Psoas muscle (tissue), 8 donors: Measurements from ENCODE around the gene FMO3. TPM values are rescaled to one million over a fixed set of nuclear protein-coding genes. Genes with fewer than 3 reads are reported as not detected.

Experiments
- ATAC-seq, 4 donors: fragments of 200-7000 bp; cut with Tn5 transposase; one replicate each; pipeline ENCODE4 v1.9.1; 2020; ENCODE audit warnings: moderate library complexity in 3 of 4, mild to moderate bottlenecking in 2 of 4
- DNase-seq, 2 donors: peaks; one replicate each; pipeline ENCODE4 v3.0.0-alpha.2; 2020
- H3K27ac ChIP-seq: fragments of 200-600 bp; one replicate; pipeline ENCODE4 v1.8.0; 2022
- H3K27me3 ChIP-seq, 3 donors: fragments of 200-600 bp in 1 of 3; one replicate each; pipeline versions ENCODE4 v1.6.1 to v1.8.0; 2013 to 2022; ENCODE audit warnings: low read length in 2 of 3, mild to moderate bottlenecking in 2 of 3, moderate library complexity in 1 of 3; ENCODE audit not compliant: insufficient read depth in 3 of 3
- H3K36me3 ChIP-seq, 2 donors: fragments of 200-600 bp in 1 of 2; one replicate each; pipeline versions ENCODE4 v1.6.1 to v1.8.0; 2013 to 2022; ENCODE audit warnings: low read depth in 1 of 2, mild to moderate bottlenecking in 1 of 2, moderate library complexity in 1 of 2; ENCODE audit not compliant: insufficient read depth in 1 of 2
- H3K4me1 ChIP-seq: fragments of 200-600 bp; one replicate; pipeline ENCODE4 v1.8.0; 2022
- H3K4me3 ChIP-seq: fragments of 200-600 bp; one replicate; pipeline ENCODE4 v1.8.0; 2022; ENCODE audit warnings: mild to moderate bottlenecking
- H3K9me3 ChIP-seq: fragments of 200-600 bp; one replicate; pipeline ENCODE4 v1.8.0; 2022
- CTCF ChIP-seq: fragments of 200-600 bp; IDR thresholded peaks from one replicate; pipeline ENCODE4 v1.8.0; 2022; ENCODE audit warnings: antibody characterized with exemption
- WGBS, 3 donors: extraction: QIAGEN DNeasy Blood & Tissue Kit; methylation state at CpG; one replicate each; pipeline versions ENCODE4 v1.1.6 to v1.1.7; 2013; 5-methylcytosine and 5-hydroxymethylcytosine counted together
- intact Hi-C, 2 donors: fragments of 100-400 bp; cut with DNase I; formaldehyde crosslinking; loops; one replicate each; pipeline versions ENCODE4 v1.11.0 to v1.14.2; 2022
- polyA plus RNA-seq, 3 donors: library from polyadenylated mRNA; stranded (reverse); fragments of 200-250 nt; gene quantifications; one replicate each; pipeline ENCODE4 v1.2.3, GENCODE V29; 2013
- total RNA-seq, 4 donors: library from RNA; stranded (reverse); fragmentation: NEBNext Ultra II Directional in 2 of 4; extraction: Animal tissue kit (Norgen Biotek cat#: 25700) in 2 of 4; gene quantifications; one replicate each; pipeline versions ENCODE4 v1.2.1 to v1.2.4, GENCODE V29; 2021 to 2023
- donor health status: healthy with polysubstance abuse.
- donor health status: DM: no; HTN: no; CAD: no; lungs with moderate emphysema.
- donor health status: Bipolar disorder and iron deficiency.
- donor health status: healthy.
- donor health status: DM: yes; HTN: yes; CAD: no.
- donor health status: DM: no; HTN: no; CAD: no.
- donor health status: DM: no; HTN: no; CAD: no.
- donor health status: DM: yes; HTN: yes; CAD: no.

The FMO3 gene
- total and polyA plus RNA-seq, 7 donors, result 0.48 to 3.6 (median 1.4) TPM

GRCh38 chr1:171110621-171111326 is 20.1 kb downstream of the FMO3 start:
- Histone ChIP-seq H3K4me3 (no peak overlapping the region), H3K27me3 (peaks cover 0 to 1% (median 0%) of the 10 kb centered on the region in 3 donors), H3K36me3 (no peaks in the 10 kb centered on the region), H3K4me1 (no peaks in the 10 kb centered on the region), H3K27ac (peak overlapping the region; percentile 28), H3K9me3 (no peaks in the 10 kb centered on the region)
- 19 to 29% (median 24%) methylated on average over 7 of the region's 7 CpGs for WGBS, 3 donors
- intact Hi-C loops, result loop anchor here in 1 of 2 donors (2.0 kb wide), 1 partner anchor 14 kb away; no protein-coding TSS in a partner anchor
- TF ChIP-seq CTCF, result no peak
- ATAC-seq, result no peak
- no peak for DNase-seq

- Histone ChIP-seq H3K36me3 (no peaks in the 10 kb centered on the region), H3K9me3 (no peaks in the 10 kb centered on the region), H3K27ac (no peak overlapping the region), H3K4me1 (no peaks in the 10 kb centered on the region), H3K27me3 (peaks cover 0 to 1% (median 0%) of the 10 kb centered on the region in 3 donors), H3K4me3 (no peak overlapping the region)
- TF ChIP-seq CTCF, result no peak
- ATAC-seq (no peak), DNase-seq (no peak)
- intact Hi-C loops, result no loop called here
- 84 to 94% (median 91%) methylated on average over 3 of the region's 3 CpGs for WGBS, 3 donors
Measured at GRCh38 chr1:171112119-171112518, 21.4 kb downstream of the FMO3 start.

- Histone ChIP-seq H3K4me3 (no peak overlapping the region), H3K4me1 (no peaks in the 10 kb centered on the region), H3K9me3 (no peaks in the 10 kb centered on the region), H3K36me3 (no peaks in the 10 kb centered on the region), H3K27me3 (peaks cover 0 to 1% (median 0%) of the 10 kb centered on the region in 3 donors), H3K27ac (no peak overlapping the region)
- DNase-seq (no peak), ATAC-seq (no peak)
- 52 to 68% (median 61%) methylated on average over 3 of the region's 3 CpGs for WGBS, 3 donors
- intact Hi-C loops, result no loop called here
- TF ChIP-seq CTCF, result no peak
Measured at GRCh38 chr1:171113382-171113781, 22.7 kb downstream of the FMO3 start.

GRCh38 chr1:171115280-171115897 is 24.7 kb downstream of the FMO3 start:
- ATAC-seq, result no peak

More at GRCh38 chr1:171115280-171115897, 24.7 kb downstream of the FMO3 start:
- Histone ChIP-seq H3K4me1 (no peaks in the 10 kb centered on the region), H3K4me3 (no peak overlapping the region), H3K27ac (no peak overlapping the region), H3K36me3 (no peaks in the 10 kb centered on the region), H3K27me3 (peaks cover 0 to 1% (median 0%) of the 10 kb centered on the region in 3 donors), H3K9me3 (no peaks in the 10 kb centered on the region)
- intact Hi-C loops, result no loop called here
- TF ChIP-seq CTCF, result no peak
- WGBS, 3 donors, result 78 to 87% (median 86%) methylated on average over 2 of the region's 2 CpGs
- no peak for DNase-seq
